ENCODE results near the gene MRPL51. TPM values are rescaled to one million over a fixed set of nuclear protein-coding genes. Genes with fewer than 3 reads are reported as not detected.

Gene MRPL51
- total and polyA plus RNA-seq, 2 of the 8 experiments (the other 6 are each of a cell fraction or from before 2014, with no cell fraction given), result 119 to 331 TPM

DNA sequence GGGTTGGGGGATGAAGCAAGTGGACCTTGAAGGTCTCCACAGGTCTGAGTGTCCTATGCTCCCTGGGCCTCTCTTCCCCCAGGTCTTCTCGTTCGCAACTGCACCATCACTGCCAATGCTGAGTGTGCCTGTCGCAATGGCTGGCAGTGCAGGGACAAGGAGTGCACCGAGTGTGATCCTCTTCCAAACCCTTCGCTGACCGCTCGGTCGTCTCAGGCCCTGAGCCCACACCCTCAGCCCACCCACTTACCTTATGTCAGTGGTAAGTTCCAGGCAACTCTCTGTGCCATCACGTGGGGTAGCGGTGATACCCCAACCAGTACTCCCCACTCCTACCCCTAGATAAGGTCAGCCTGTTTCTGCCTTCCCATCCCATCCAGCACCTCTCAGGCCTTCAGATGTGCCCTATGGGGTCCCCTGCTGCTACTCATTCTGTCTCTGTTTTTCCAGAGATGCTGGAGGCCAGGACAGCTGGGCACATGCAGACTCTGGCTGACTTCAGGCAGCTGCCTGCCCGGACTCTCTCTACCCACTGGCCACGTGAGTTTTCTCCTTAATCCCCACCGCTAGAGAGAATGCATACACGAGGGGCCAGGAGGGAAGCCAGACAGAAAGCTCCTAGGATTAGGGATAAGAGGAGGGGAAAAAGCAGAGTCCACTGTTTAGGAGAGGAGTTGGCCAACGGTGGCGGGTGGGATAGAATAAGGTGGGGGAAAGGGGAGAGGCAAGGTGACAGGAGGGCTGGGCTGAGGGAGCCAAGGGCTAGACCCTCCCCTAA lies 42.8 kb downstream of the MRPL51 start:
- Histone ChIP-seq H2BK20ac (ENCODE audit: low read length) (peak overlapping the region; percentile 74), H2BK15ac (ENCODE audit: low read length) (peak overlapping the region; percentile 83), H3K9ac (replicated peaks in 1 of 4; ENCODE audit: extremely low read depth in 1 of 4, low read depth in 3 of 4, low read length in 3 of 4) (peak overlapping the region in 1 of 4 experiments; percentile 4; a peak in 2 of 7 replicates), H3K4me1 (replicated peaks in 1 of 4; ENCODE audit: control insufficient read depth in 3 of 4, insufficient read depth in 4 of 4, low read length in 3 of 4) (peaks cover 23 to 36% (median 31%) of the 10 kb centered on the region in 4 experiments), H4K91ac (replicated peaks; ENCODE audit: insufficient read length, low read length) (peak overlapping the region; percentile 91), H3K36me3 (ENCODE audit: control insufficient read depth in 2 of 4, insufficient read depth in 4 of 4, low read length in 3 of 4) (no peaks in the 10 kb centered on the region), H2AFZ (ENCODE audit: low read length) (no peak overlapping the region), H3K18ac (ENCODE audit: extremely low read depth, low read length) (peak overlapping the region; percentile 96), H3K79me2 (ENCODE audit: control insufficient read depth in 1 of 2, insufficient read depth in 2 of 2, low read length in 2 of 2) (no peaks in the 10 kb centered on the region), H3K4ac (replicated peaks; ENCODE audit: insufficient read length, low read depth, low read length) (peak overlapping the region; percentile 30), H3K4me2 (ENCODE audit: insufficient read depth in 1 of 2, low read depth in 2 of 2, low read length in 2 of 2) (peak overlapping the region; percentile 62 to 67), H3K23ac (ENCODE audit: insufficient read length) (no peak overlapping the region), H2AK5ac (ENCODE audit: low read depth, low read length) (peak overlapping the region; percentile 54; the same call in 1 of the 2 replicates), H3K14ac (ENCODE audit: insufficient read length) (no peak overlapping the region), H3K4me3 (ENCODE audit: extremely low read depth in 1 of 4, insufficient read depth in 2 of 4, low read depth in 3 of 4, low read length in 4 of 4) (peak overlapping the region in 2 of 4 experiments; percentile 10 to 42; a peak in 4 of 8 replicates), H3K9me3 (ENCODE audit: insufficient read depth in 2 of 2, low read depth in 1 of 2, low read length in 1 of 2) (no peaks in the 10 kb centered on the region), H3K27ac (ENCODE audit: low read depth, low read length) (peak overlapping the region; percentile 78; the same call in 1 of the 2 replicates), H3K23me2 (ENCODE audit: low read depth, low read length) (no peaks in the 10 kb centered on the region; the same call in 1 of the 2 replicates), H3K27me3 (replicated peaks in 1 of 4; ENCODE audit: control insufficient read depth in 3 of 4, extremely low read depth in 1 of 4, insufficient read depth in 3 of 4, low read length in 3 of 4) (no peaks in the 10 kb centered on the region), H3K79me1 (ENCODE audit: low read depth, low read length) (no peaks in the 10 kb centered on the region), H3K56ac (replicated peaks; ENCODE audit: insufficient read length, low read depth, low read length) (no peak overlapping the region), H4K5ac (ENCODE audit: insufficient read length, low read depth, low read length) (no peak overlapping the region), H4K8ac (ENCODE audit: extremely low read depth, insufficient read depth, low read length) (peak overlapping the region; percentile 93; the same call in 1 of the 2 replicates), H2BK5ac (ENCODE audit: low read depth, low read length) (peak overlapping the region; percentile 88), H2BK12ac (ENCODE audit: low read depth, low read length) (peak overlapping the region; percentile 91), H4K20me1 (replicated peaks in 1 of 2; ENCODE audit: control insufficient read depth in 1 of 2, insufficient read depth in 2 of 2, low read length in 2 of 2) (no peaks in the 10 kb centered on the region), H2BK120ac (replicated peaks; ENCODE audit: low read depth, low read length) (peak overlapping the region; percentile 12)
- POLR2A ChIA-PET (ENCODE audit: partially characterized antibody), result interaction anchor here (1.0 to 4.9 kb wide), 16 partner anchors 8 to 130 kb away, joined by 3 to 41 read pairs (median 8); partner anchors contain the start of genes CD27, GAPDH, LTBR and MRPL51
- CTCF ChIA-PET (ENCODE audit: partially characterized antibody), result interaction anchor here (0.6 to 4.4 kb wide), 8 partner anchors 10 to 128 kb away, joined by 4 to 36 read pairs (median 10); no protein-coding TSS in a partner anchor
- WGBS, 2 experiments (ENCODE audit: extremely low coverage in 1 of 2, insufficient coverage in 1 of 2, insufficient read length in 1 of 2, insufficient replicate concordance in 2 of 2, low coverage in 1 of 2, low lambda C conversion rate in 2 of 2, missing lambda C conversion rate in 1 of 2), result 83% methylated on average over 16 of the region's 16 CpGs; no CpG with 5 or more reads in 1 of the 2 experiments
- no peak for DNase-seq (ENCODE audit: low read depth in 1 of 2, low spot score in 2 of 2)
- FAIRE-seq, result no peak
- TF ChIP-seq TAF7 (optimal IDR thresholded peaks at IDR 0.05; ENCODE audit: borderline replicate concordance, low read depth, low read length) (no peak), EGR1 (IDR thresholded peaks at IDR 0.05; ENCODE audit: borderline replicate concordance, low read depth, low read length) (no peak), SP4 (IDR thresholded peaks at IDR 0.05; ENCODE audit: low read length) (no peak), POU5F1 (IDR thresholded peaks at IDR 0.05; ENCODE audit: low read depth, low read length) (no peak), FOSL1 (IDR thresholded peaks at IDR 0.05; ENCODE audit: insufficient read depth, low read depth, low read length) (no peak), GTF2F1 (IDR thresholded peaks at IDR 0.05; ENCODE audit: borderline replicate concordance, low read depth, low read length) (no peak), USF2 (IDR thresholded peaks at IDR 0.05; ENCODE audit: low read length) (no peak), KDM5A (IDR thresholded peaks at IDR 0.05; ENCODE audit: low read length) (no peak), TAF1 (IDR thresholded peaks at IDR 0.05; ENCODE audit: low read depth, low read length) (no peak), HDAC2 (IDR thresholded peaks at IDR 0.05; ENCODE audit: borderline replicate concordance in 1 of 2, low read depth in 2 of 2, low read length in 2 of 2) (no peak)

All from H1 (cell line).